Pulmonary artery endothelial cell (primary cell): ENCODE measurements around the gene NMUR2. TPM values are rescaled to one million over a fixed set of nuclear protein-coding genes. Genes with fewer than 3 reads are reported as not detected.

ENCODE experiments used
- DNase-seq: peaks from one replicate; pipeline ENCODE4 v3.0.0-alpha.2; 2011; ENCODE audit warnings: low read depth, low spot score
- total RNA-seq: library from RNA; depleted of rRNA; stranded (reverse); fragments of >200 nt; gene quantifications from 2 replicates; pipeline ENCODE4 v1.2.3, GENCODE V29; 2014

Gene NMUR2
- total RNA-seq, 1 donor from 2014 or later, result not detected

- DNase-seq, result no peak
Observed at GRCh38 chr5:152372875-152373274, 32.2 kb downstream of the NMUR2 start.

GRCh38 chr5:152369298-152369697 lies 35.8 kb downstream of the NMUR2 start:
- no peak for DNase-seq

GRCh38 chr5:152367554-152367953 lies 37.5 kb downstream of the NMUR2 start:
- no peak for DNase-seq

- DNase-seq, result no peak
Observed at GRCh38 chr5:152366716-152367115, 38.4 kb downstream of the NMUR2 start.

GRCh38 chr5:152364899-152365298 lies 40.2 kb downstream of the NMUR2 start:
- no peak for DNase-seq

GRCh38 chr5:152364172-152364571 lies 40.9 kb downstream of the NMUR2 start:
- no peak for DNase-seq

- no peak for DNase-seq
Observed at GRCh38 chr5:152358861-152359568, 46.1 kb downstream of the NMUR2 start.

- no peak for DNase-seq
Observed at GRCh38 chr5:152356506-152356905, 48.6 kb downstream of the NMUR2 start.

- DNase-seq, result no peak
Observed at GRCh38 chr5:152355061-152355460, 50.0 kb downstream of the NMUR2 start.

- no peak for DNase-seq
Observed at GRCh38 chr5:152353001-152353400, 52.1 kb downstream of the NMUR2 start.

GRCh38 chr5:152349683-152350526 lies 55.2 kb downstream of the NMUR2 start:
- no peak for DNase-seq
